ENCODE measurements around the gene BCHE.

The BCHE gene

DNA sequence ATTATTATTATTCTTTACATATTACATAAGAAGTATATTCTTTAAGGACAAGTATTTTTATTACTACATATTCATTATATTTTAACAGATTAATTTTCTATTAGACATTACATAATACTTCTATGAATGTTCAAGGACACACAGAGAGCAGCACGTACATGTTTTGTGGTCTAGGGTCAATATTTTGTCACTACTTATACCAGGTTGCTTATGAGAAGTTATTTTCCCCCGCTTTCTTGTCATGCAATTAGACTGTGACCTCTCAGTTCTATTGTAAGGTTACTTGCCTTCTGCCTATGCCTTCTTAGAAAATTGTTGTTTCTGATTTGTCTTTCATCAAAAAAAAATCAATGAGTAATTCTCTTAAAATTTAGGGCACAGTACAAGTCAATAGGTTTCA, 21.5 kb downstream of the BCHE start:
- no peak for TF ChIP-seq CTCF (IDR thresholded peaks at IDR 0.05)

GRCh38 chr3:165814380-165814779, 22.8 kb downstream of the BCHE start:
- TF ChIP-seq CTCF (IDR thresholded peaks at IDR 0.05), result no peak

DNA sequence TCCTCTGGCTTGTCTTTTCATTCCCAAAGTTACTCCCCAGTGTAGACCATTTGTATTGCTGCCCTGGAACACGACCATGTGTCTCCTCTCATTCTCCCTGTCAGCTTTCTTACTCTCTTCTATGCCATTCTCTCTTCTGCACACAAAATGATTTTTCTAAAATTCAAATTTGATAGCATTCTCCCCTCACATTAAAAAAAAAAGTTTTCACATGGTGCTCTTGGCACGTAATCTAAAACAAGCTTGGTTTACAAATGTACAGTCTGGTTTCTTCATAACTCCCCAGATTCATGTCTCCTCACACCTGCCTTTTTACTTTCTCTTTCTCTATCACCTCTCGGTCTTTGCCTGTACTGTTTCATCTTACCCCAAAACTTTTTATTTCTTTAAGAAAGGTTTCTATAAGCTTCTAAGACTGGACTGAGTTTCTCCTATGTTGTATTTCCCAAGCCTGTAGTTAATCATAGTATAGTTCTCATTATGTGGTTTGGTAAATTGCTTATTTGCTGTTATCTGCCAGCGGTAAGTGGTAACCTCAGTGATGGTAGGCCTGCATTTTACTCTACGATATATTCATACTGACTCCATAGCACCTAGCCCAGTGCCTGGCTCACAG, 31.2 kb downstream of the BCHE start:
- TF ChIP-seq CTCF (IDR thresholded peaks at IDR 0.05), result no peak

DNA sequence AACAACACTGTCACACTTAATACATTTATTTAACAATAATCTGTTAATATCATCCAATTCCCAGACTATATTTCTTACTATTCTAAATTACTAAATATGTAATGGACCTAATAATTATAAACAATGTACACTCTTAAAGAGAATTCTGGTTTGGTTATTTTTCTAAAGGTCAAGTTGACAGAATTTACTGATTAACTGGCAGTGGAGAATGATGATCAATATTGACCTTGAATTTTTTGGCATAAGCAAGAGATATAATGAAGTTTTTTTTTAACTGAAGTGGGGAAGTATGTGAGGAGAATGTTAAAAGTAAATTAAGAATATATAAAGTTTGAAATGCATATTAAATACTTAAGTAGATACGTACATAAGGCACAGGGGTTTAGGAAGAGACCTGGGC, 33.8 kb downstream of the BCHE start:
- no peak for TF ChIP-seq CTCF (IDR thresholded peaks at IDR 0.05)

GRCh38 chr3:165800970-165801369, 36.3 kb downstream of the BCHE start:
- TF ChIP-seq CTCF (IDR thresholded peaks at IDR 0.05), result no peak

DNA sequence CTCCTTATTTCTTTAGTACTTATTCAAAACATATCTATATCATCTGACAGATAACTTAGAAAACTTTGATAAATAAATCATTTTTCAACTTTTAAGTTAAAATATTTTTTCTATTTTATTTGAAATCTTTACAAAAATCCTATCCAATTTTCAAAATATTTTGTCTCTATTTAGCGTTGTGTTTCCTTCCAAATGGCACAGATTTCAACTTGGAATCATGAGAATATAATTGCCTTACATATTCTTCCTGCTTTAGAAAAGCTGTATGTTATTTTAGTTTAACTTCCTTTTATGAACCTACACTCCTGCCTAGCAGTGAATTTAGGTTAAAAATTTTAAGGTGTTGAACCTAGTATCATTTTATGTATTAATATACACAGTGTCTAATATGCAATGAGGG, 38.2 kb downstream of the BCHE start:
- no peak for TF ChIP-seq CTCF (IDR thresholded peaks at IDR 0.05)

GRCh38 chr3:165797551-165797950, 39.7 kb downstream of the BCHE start:
- no peak for TF ChIP-seq CTCF (IDR thresholded peaks at IDR 0.05)

DNA sequence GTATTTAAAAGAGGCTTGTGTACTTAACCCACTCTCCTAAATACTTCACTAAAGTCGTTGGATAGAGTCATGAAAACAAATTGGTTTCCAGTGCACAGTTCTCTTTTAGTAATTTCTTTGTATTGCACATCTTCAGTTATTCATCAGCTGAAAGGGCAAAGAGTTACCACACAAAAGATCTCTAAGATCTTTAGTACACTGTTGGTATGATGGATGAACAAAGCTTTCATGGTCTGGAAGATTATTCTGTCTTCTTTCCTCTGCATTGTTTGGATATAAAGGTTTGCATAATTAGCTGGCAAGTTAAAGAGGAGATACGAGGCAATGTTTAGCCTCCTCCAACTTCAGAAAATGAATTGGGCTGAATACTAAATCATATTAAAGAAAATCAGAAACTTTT, 40.5 kb downstream of the BCHE start:
- TF ChIP-seq CTCF (IDR thresholded peaks at IDR 0.05), result no peak

All from LNCAP (cell line).